Islet of Langerhans (tissue), 1 donor: Measurements from ENCODE around the gene AAMP.

Source experiments
- FAIRE-seq: peaks from one replicate; lab custom pipeline; 2011; peaks lifted over from hg19 to GRCh38; lab: Jason Lieb, UNC

The AAMP gene

GRCh38 chr2:218293715-218294429 lies 23.9 kb upstream of the AAMP start:
- FAIRE-seq: no peak

GRCh38 chr2:218292048-218293014 lies 22.4 kb upstream of the AAMP start, which contains the start of gene TMBIM1:
TMBIM1 (minus strand) TSS chr2:218292503; CDS start chr2:218282141, 10,362 bp downstream.
- no peak for FAIRE-seq

GRCh38 chr2:218291318-218292047 lies 21.5 kb upstream of the AAMP start:
- FAIRE-seq: no peak

- no peak for FAIRE-seq
Observed at GRCh38 chr2:218290316-218291261, 20.7 kb upstream of the AAMP start.

GRCh38 chr2:218289639-218290315 lies 19.8 kb upstream of the AAMP start:
- no peak for FAIRE-seq

- FAIRE-seq: no peak
Observed at GRCh38 chr2:218286570-218287459, 16.9 kb upstream of the AAMP start.

GRCh38 chr2:218285604-218286003 lies 15.7 kb upstream of the AAMP start:
- no peak for FAIRE-seq

GRCh38 chr2:218284106-218284811 lies 14.3 kb upstream of the AAMP start:
- FAIRE-seq: no peak

GRCh38 chr2:218282173-218282991 lies 12.4 kb upstream of the AAMP start:
- no peak for FAIRE-seq

GRCh38 chr2:218281449-218281848 lies 11.5 kb upstream of the AAMP start:
- FAIRE-seq: no peak

- no peak for FAIRE-seq
Observed at GRCh38 chr2:218280260-218280870, 10.4 kb upstream of the AAMP start.

GRCh38 chr2:218278531-218279360 lies 8.8 kb upstream of the AAMP start:
- FAIRE-seq: no peak

- FAIRE-seq: no peak
Observed at GRCh38 chr2:218277921-218278320, 8.0 kb upstream of the AAMP start.

- no peak for FAIRE-seq
Observed at GRCh38 chr2:218276986-218277755, 7.2 kb upstream of the AAMP start.

- no peak for FAIRE-seq
Observed at GRCh38 chr2:218275371-218276072, 5.6 kb upstream of the AAMP start.
